ENCODE measurements around the gene MAVS.
"Not testable (repeated sequence)": the region's sequence is repeated elsewhere in the genome, so short reads cannot be mapped to it uniquely, and the experiment has no call there.

Gene MAVS

GRCh38 chr20:3885715-3886114, 39.1 kb downstream of the MAVS start:
- in situ Hi-C loops (cut with MboI; ENCODE audit: low sequenced_read_pairs), result no loop called here

- in situ Hi-C loops (cut with MboI; ENCODE audit: low sequenced_read_pairs), result no loop called here
Measured at GRCh38 chr20:3887876-3888620, 41.4 kb downstream of the MAVS start.

GRCh38 chr20:3888622-3889488, 42.2 kb downstream of the MAVS start, which contains the start of gene PANK2:
PANK2 (plus strand) TSS chr20:3889387.
- in situ Hi-C loops (cut with MboI; ENCODE audit: low sequenced_read_pairs), result no loop called here

- in situ Hi-C loops (cut with MboI; ENCODE audit: low sequenced_read_pairs), result no loop called here
Measured at GRCh38 chr20:3889489-3890397, 43.1 kb downstream of the MAVS start.

GRCh38 chr20:3890398-3890751, 43.7 kb downstream of the MAVS start:
- in situ Hi-C loops (cut with MboI; ENCODE audit: low sequenced_read_pairs), result no loop called here

GRCh38 chr20:3890999-3891929, 44.6 kb downstream of the MAVS start:
- in situ Hi-C loops (cut with MboI; ENCODE audit: low sequenced_read_pairs), result no loop called here

- in situ Hi-C loops (cut with MboI; ENCODE audit: low sequenced_read_pairs), result no loop called here
Measured at GRCh38 chr20:3894796-3895195, 48.2 kb downstream of the MAVS start.

- in situ Hi-C loops (cut with MboI; ENCODE audit: low sequenced_read_pairs), result no loop called here
Measured at GRCh38 chr20:3896302-3896701, 49.7 kb downstream of the MAVS start.

- in situ Hi-C loops (cut with MboI; ENCODE audit: low sequenced_read_pairs), result no loop called here
Measured at GRCh38 chr20:3896853-3897583, 50.4 kb downstream of the MAVS start.

GRCh38 chr20:3898181-3898580, 51.5 kb downstream of the MAVS start:
- in situ Hi-C loops (cut with MboI; ENCODE audit: low sequenced_read_pairs), result not testable (repeated sequence)

GRCh38 chr20:3898639-3899038, 52.0 kb downstream of the MAVS start:
- in situ Hi-C loops (cut with MboI; ENCODE audit: low sequenced_read_pairs), result no loop called here

GRCh38 chr20:3900187-3900604, 53.6 kb downstream of the MAVS start:
- in situ Hi-C loops (cut with MboI; ENCODE audit: low sequenced_read_pairs), result no loop called here

- in situ Hi-C loops (cut with MboI; ENCODE audit: low sequenced_read_pairs), result no loop called here
Measured at GRCh38 chr20:3901028-3901705, 54.5 kb downstream of the MAVS start.

- in situ Hi-C loops (cut with MboI; ENCODE audit: low sequenced_read_pairs), result no loop called here
Measured at GRCh38 chr20:3901706-3902440, 55.2 kb downstream of the MAVS start.

- in situ Hi-C loops (cut with MboI; ENCODE audit: low sequenced_read_pairs), result no loop called here
Measured at GRCh38 chr20:3902446-3902845, 55.8 kb downstream of the MAVS start.

GRCh38 chr20:3904224-3904623, 57.6 kb downstream of the MAVS start:
- in situ Hi-C loops (cut with MboI; ENCODE audit: low sequenced_read_pairs), result no loop called here

GRCh38 chr20:3904857-3905256, 58.2 kb downstream of the MAVS start:
- in situ Hi-C loops (cut with MboI; ENCODE audit: low sequenced_read_pairs), result no loop called here

Measured in HL-60/S4 treated with phorbol 12-myristate 13-acetate at 8.2 ng/mL for 4 days and 3 days (cell line).